Germinal center (tissue), 1 donor: Measurements from ENCODE around the gene TSPAN11.
"Not testable (repeated sequence)": the region's sequence is repeated elsewhere in the genome, so short reads cannot be mapped to it uniquely, and the experiment has no call there.

ENCODE experiments used
- DNase-seq: peaks from one replicate; pipeline ENCODE4 v3.0.0; 2012; ENCODE audit warnings: mixed read lengths, low spot score

The TSPAN11 gene

GRCh38 chr12:31019976-31020375 is 93.4 kb downstream of the TSPAN11 start:
- no peak for DNase-seq

GRCh38 chr12:31020385-31021166 is 94.0 kb downstream of the TSPAN11 start:
- DNase-seq, result no peak

- no peak for DNase-seq
These were observed 94.6 kb downstream of the TSPAN11 start for GRCh38 chr12:31021181-31021580.

- no peak for DNase-seq
These were observed 95.4 kb downstream of the TSPAN11 start for GRCh38 chr12:31021809-31022494.

- DNase-seq, result no peak
These were observed 96.8 kb downstream of the TSPAN11 start for GRCh38 chr12:31023271-31023724.

GRCh38 chr12:31026202-31026601 is 99.7 kb downstream of the TSPAN11 start:
- DNase-seq, result no peak

- not testable (repeated sequence) for DNase-seq
These were observed 100.5 kb downstream of the TSPAN11 start for GRCh38 chr12:31027006-31027405.

GRCh38 chr12:31029468-31029867 is 102.9 kb downstream of the TSPAN11 start:
- DNase-seq, result no peak

- no peak for DNase-seq
These were observed 103.5 kb downstream of the TSPAN11 start for GRCh38 chr12:31029916-31030562.

GRCh38 chr12:31031951-31032335 is 105.4 kb downstream of the TSPAN11 start:
- no peak for DNase-seq

- no peak for DNase-seq
These were observed 106.6 kb downstream of the TSPAN11 start for GRCh38 chr12:31033146-31033545.

- no peak for DNase-seq
These were observed 107.1 kb downstream of the TSPAN11 start for GRCh38 chr12:31033681-31034080.

- no peak for DNase-seq
These were observed 107.8 kb downstream of the TSPAN11 start for GRCh38 chr12:31034372-31034771.

GRCh38 chr12:31035226-31035625 is 108.7 kb downstream of the TSPAN11 start:
- no peak for DNase-seq

GRCh38 chr12:31035967-31036665 is 109.6 kb downstream of the TSPAN11 start:
- DNase-seq, result no peak

GRCh38 chr12:31037028-31037427 is 110.5 kb downstream of the TSPAN11 start:
- DNase-seq, result no peak

- DNase-seq, result no peak
These were observed 111.4 kb downstream of the TSPAN11 start for GRCh38 chr12:31037931-31038330.

GRCh38 chr12:31041033-31041564 is 114.6 kb downstream of the TSPAN11 start:
- DNase-seq, result no peak
